Left hindlimb (tissue), 1 donor: Measurements from ENCODE around the gene SRPK2.

ENCODE experiments used
- DNase-seq: peaks from one replicate; pipeline ENCODE4 v3.0.0-alpha.2; 2018

The SRPK2 gene

DNA sequence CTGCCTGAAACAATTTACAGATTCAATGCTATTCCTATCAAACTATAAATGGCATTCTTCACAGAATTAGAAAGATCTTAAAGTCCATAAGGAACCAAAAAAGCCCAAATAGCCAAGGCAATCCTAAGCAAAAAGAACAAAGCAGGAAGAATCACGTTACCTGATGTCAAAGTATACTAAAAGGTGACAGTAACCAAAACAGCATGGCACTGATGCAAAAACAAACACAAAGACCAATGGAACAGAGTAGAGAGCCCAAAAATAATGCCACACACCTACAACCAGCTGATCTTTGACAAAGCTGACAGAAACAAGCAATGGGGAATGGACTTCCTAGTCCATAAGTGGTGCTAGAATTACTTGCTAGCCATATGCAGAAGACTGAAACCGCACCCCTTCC lies 208.7 kb downstream of the SRPK2 start:
- no peak for DNase-seq

DNA sequence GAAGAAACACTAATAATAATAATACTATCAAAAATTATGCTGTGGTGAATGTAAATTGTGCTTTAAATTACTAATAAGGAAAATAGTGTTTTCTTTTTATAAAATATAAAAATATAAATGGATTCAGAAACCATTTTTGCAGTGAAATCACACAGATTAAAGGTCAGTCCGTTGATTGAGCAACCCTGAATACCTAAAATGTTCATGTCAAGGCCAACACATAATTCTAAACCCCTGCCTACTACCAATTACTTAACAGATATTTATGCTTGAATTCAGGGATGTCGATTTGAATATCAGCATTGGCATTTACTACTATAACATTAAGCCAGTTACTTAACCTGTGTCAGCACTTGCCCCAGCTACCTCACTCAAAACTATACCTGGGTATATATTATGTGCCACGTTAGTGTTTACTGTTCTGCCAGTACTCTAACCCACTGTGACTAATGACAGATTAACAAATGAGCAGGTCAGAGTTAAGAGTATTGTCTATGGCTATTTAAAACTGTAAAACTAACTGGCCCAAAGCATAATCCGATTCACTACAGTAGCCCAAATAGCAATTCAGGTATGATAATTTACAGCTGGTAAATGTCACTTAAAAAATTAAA lies 209.7 kb downstream of the SRPK2 start:
- DNase-seq: no peak

GRCh38 chr7:105178177-105178576 lies 210.5 kb downstream of the SRPK2 start:
- DNase-seq: no peak

DNA sequence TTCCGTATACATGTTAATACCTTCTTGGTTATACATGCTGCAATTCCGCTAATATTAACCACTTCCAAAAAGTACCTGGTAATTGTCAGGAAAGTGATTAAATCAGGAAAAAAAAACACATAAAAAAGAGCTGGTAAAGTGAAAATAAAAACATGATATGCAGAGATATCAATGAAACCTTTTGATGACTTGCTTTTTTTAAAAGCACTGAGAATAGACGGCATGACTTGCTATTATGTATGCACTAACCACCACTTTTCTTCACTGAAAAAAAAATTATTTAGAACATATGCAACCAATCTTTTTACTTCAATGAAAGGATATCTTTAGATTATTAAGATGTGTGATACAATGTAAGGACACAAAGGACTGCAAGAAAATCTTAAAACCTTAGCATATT lies 211.7 kb downstream of the SRPK2 start:
- DNase-seq: no peak

GRCh38 chr7:105173586-105173985 lies 215.1 kb downstream of the SRPK2 start:
- DNase-seq: no peak

DNA sequence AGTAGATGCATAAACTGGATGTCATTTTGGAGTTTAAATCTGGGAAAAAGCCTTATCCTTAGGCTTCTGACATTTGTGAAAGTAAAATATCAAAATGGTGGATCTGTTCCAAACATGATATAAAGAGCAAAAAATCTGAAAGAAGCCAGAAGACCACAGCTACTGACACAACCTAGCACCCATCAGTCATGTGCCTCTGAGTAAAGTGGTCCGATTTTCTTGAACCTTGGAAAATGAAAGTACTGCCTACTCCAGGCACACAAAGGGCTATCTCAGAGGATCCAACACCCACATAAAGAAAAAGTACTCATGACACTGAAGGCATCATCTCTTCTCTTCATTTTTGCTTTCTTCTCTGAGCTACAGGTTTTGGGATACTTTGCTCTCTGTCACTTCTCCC lies 224.0 kb downstream of the SRPK2 start:
- DNase-seq: no peak

GRCh38 chr7:105163718-105164117 lies 225.0 kb downstream of the SRPK2 start:
- DNase-seq: no peak

DNA sequence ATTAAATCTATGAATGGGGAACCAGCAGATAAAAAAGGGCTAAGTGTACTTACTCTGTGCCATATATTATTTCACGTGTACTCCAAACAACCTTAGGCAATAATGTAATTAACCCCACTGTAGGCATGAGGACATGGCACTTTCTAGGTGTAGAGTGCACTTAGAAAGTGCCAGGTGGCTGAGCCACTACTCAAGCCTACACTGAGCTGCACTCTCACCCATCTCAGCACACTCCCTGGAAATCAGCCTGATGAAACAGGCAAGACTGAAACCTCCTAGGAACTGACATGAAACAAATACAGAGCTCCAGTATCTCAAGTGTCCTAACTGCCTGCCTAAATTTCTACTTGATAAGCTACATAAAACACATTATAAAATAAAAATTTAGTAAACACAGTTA lies 227.4 kb downstream of the SRPK2 start:
- no peak for DNase-seq

- no peak for DNase-seq
These were observed 231.4 kb downstream of the SRPK2 start for GRCh38 chr7:105157278-105157677.

DNA sequence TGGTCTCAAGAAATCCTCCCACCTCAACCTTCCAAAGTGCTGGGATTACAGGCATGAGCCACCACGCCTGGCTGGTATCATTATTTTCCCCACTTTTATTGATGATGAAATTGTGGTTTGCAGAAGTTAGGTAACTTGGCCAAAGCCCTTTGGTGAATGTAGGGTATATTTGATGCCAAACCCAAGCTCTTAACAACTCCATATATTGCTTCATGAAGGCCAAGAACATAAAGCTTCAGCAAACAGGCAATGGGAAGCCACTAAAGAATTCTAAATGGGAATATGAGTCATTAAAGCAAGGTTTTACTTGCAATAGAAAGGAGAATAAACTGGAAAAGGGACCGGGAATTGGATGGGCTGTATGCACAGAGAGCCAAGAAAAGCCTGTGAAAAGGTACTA lies 232.0 kb downstream of the SRPK2 start:
- DNase-seq: no peak

DNA sequence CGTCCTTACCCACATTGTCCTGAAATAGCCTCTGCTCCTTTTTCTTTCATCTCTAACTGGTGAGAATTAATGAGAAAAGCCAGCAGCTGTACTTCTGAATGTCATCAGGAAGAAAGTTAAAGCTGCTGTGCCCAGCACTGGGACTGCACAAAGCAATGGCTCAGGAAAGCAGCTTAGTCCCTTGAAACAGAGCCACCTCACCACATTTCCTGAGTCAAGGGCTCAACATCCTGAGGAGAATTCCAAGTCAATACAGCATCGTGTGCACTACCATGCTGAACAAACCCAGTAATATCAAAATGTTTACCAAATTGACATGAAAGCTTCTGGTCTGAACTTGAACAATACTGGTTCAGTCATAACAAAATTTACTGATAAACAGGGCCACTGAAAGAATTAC lies 234.6 kb downstream of the SRPK2 start:
- DNase-seq: no peak

GRCh38 chr7:105153531-105153930 lies 235.2 kb downstream of the SRPK2 start:
- DNase-seq: no peak

GRCh38 chr7:105151152-105151551 lies 237.6 kb downstream of the SRPK2 start:
- no peak for DNase-seq

GRCh38 chr7:105149827-105150226 lies 238.9 kb downstream of the SRPK2 start:
- no peak for DNase-seq

- no peak for DNase-seq
These were observed 247.7 kb downstream of the SRPK2 start for GRCh38 chr7:105141068-105141467.

DNA sequence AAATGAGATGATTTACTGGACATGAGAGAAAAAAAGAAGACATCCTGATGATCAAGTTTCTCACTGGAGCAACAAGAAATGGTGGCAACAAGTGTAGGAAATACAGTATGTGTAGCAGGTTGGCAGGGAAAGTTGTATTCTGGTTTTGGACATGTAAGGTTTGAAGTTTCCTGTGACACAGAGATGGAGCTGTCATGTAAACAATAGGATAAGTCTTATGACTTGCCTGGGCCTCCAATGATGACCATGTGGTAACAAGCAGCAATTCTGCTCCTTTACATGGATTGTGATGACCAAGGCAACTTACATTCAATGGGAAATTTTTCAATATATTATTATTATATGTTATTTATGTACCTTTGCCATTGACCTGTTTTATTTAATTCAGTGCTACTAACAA lies 249.3 kb downstream of the SRPK2 start:
- DNase-seq: no peak

DNA sequence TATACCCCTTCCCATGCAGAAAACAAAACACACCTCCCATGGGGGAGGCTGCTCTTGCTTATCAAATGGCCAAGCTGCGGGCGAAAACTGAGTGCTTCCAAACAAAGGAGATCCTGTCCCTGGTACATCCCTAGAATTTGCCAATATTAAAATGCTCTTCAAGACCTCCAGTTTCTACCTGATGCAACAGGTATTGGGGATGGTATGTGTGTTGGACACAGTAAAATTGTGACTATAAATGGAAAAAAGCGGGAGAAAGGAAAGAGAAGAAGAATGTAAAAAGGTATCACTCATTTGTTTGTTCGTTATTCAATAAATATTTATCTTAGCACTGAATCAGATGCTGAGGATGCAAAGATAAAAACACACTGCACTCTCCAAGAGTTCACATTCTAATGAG lies 250.8 kb downstream of the SRPK2 start:
- no peak for DNase-seq

DNA sequence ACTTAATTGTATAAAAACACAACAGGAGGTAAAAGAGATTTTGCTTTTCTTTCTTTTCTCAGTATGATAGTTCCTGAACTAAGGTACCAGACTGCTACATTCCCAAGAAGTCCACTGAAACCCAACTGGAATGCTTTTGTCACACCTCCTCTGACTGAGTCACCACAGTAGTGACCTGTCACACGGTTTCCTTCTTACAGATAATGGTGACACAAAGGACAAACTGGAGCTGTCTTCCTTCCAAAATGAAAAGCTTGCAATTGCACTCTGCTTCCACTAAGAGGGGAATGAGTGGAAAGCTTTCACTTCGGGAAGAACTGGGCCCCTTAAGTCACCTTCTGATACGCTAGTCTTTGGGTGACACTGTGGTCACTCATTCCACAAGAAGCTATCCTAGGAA lies 252.5 kb downstream of the SRPK2 start:
- DNase-seq: no peak

GRCh38 chr7:105133986-105134655 lies 254.6 kb downstream of the SRPK2 start:
- no peak for DNase-seq

DNA sequence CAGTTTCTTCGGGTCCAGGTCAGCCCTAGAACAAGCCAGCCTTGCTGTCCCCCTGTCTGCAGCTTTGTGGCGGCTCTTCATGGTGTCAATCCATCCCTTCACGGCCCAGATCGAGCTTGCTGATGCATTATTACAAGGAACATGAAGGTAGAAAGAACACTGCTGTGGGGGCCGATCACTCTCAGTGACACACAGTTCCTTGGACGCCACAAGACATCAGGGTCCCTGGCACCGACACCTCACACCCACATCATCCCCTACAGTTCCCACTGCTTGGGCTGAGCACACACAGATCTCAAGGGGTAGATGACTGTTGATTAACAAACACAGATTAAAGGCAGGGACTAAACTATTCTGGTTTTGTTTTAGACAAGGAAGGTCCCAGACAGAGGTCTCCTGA lies 255.4 kb downstream of the SRPK2 start:
- no peak for DNase-seq

- no peak for DNase-seq
These were observed 255.9 kb downstream of the SRPK2 start for GRCh38 chr7:105132835-105133234.

DNA sequence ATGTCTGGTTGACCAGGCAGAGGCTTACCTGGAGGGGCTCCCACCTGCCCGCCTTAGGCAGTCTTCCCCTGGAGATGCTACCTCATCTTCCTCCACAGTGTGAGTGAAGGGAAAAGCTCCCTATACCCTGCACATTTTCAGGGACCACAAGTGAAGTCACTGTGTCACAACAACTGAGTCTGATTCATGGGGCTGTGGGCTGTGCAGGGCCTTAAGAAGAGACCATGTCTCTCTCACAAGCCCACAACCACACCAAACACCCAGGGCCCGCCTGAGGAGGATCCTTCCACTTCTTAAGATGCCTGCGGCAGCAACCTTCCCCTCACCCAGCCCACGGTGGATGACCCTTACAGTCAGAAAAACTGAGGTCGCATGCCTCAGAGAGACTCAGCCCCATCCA lies 256.4 kb downstream of the SRPK2 start:
- DNase-seq: no peak

- DNase-seq: no peak
These were observed 256.8 kb downstream of the SRPK2 start for GRCh38 chr7:105131890-105132289.

GRCh38 chr7:105131033-105131656 lies 257.6 kb downstream of the SRPK2 start:
- no peak for DNase-seq

- DNase-seq: no peak
These were observed 258.1 kb downstream of the SRPK2 start for GRCh38 chr7:105130580-105130979.
